ENCODE data around the gene MAPKAP1.

Gene MAPKAP1

DNA sequence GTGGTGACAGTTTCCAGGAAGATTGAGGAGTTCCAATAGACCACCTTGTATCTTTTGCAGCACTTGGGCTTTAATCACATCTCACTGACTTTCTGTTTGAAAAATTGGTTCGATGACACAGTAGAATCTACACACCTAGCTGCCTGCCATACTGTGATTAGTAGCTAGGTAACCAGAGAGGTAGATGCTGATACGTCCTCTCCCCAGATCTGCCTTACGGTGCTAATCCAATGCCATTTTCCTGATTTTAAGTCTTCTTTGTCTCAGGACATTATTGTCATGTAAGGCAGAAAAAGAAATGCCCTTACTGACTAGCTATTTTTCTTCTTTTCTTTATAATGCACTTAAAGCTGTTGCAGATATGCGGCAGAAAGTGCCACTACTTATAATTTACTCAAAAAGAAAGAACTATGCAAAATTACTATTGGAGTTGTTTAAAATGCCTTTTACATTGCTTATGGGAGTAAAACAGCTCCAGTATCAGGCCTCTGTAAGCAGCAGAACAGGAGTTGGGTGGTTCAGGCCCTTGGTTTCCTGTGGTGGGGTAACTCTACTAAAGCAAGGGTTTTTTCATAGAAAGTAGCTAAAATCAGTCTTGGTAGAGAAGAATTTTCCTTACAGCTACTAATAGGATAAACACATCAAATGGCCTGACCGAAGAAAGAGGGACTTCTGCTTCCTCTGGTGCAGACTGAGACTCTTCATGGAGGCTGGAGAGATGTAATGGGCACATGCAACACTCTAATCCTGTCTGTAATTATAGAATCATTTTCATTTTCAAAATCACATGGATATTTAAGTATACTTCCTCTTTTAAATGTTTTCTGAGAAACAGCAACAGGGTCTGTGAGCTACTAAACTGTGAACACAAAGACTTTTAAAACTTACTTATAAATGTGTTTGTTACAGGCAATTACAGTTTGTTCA is 177.2 kb downstream of the MAPKAP1 start:
- no peak for DNase-seq

GRCh38 chr9:125529107-125529506 is 177.9 kb downstream of the MAPKAP1 start:
- DNase-seq: no peak

DNA sequence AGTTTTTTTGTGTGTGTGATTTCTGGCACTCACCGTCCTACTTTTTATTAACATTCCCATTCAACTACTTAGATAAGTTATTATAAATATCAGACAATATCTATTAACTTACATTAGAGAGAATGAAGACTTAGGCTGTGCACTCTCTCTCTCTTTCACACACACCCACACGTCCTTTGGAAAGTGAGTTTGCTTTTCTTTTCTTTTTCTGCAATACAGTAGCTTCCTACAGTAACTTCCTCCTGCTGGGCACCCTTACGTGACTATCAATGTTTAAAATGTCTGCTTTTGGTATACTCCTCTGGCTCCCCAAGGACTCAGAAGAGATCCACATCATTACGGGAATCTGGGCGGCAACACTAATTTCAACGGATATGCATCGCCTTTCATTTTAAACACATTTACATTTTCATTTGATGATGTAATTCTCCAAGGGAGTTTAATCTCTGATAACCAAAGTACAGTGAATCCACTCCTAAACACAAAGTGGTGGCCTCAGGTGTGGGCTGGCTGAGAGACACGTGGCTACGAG is 179.5 kb downstream of the MAPKAP1 start:
- no peak for DNase-seq

- DNase-seq: no peak
Measured at GRCh38 chr9:125525921-125526631, 180.9 kb downstream of the MAPKAP1 start.

DNA sequence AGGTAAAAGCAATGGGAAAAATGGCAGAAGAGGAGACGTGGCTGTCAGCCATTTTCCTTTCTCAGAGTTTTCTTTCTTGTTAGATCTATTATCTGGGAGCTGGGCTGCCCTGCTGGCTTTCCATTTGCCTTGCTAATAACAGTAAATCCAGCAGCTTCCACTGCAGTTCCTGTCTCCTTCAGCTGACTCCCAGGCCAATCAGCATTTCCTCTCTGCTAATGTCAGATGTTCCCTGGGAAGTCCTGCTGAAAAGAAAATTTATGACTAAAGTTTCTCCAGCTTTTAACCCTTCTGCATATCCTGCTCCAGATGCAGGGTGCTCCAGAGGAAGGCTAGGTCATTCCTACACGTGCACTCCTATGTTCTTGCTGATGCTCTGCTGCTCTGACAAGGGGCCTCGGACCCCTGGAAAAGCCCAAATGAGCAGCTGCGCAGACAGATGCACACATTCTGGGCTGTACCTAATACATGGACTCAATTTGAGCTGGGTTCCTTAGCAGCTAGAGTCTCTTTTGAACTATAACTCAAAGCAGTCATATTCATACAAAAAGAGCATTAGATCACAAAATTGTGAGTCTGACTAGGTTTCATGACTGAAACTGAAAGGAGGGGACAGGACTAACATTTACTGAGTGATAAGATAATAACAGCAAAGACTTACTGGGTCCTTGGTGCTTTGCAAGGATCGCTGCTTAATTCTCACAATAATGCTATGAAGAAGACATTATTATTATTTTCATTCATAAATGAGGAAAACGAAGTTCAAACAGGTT is 182.2 kb downstream of the MAPKAP1 start:
- no peak for DNase-seq

- DNase-seq: no peak
Measured at GRCh38 chr9:125523681-125524080, 183.3 kb downstream of the MAPKAP1 start.

GRCh38 chr9:125522328-125522725 is 184.7 kb downstream of the MAPKAP1 start:
- no peak for DNase-seq

GRCh38 chr9:125521462-125522327 is 185.3 kb downstream of the MAPKAP1 start:
- no peak for DNase-seq

DNA sequence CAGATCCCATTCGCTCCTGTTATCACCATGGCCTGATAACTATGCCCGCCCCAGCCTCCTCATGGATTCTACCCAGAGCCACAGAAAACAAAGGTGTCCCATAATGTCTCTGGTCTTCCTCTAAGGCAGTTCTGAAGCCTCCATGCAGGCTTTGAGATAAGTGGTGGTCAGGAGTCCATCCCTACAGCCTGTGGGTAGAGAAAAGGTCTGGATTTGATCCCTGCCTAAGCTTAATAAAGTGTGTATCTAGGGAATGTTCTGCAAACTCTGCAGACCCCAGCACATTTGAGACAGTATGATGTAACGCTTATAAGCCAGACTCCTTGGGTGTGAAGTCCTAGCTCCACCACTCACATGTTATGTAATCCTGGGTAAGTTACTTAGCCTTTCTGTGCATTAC is 187.3 kb downstream of the MAPKAP1 start:
- no peak for DNase-seq

GRCh38 chr9:125517577-125517976 is 189.4 kb downstream of the MAPKAP1 start:
- DNase-seq: no peak

- DNase-seq: no peak
Measured at GRCh38 chr9:125515983-125516940, 190.7 kb downstream of the MAPKAP1 start.

DNA sequence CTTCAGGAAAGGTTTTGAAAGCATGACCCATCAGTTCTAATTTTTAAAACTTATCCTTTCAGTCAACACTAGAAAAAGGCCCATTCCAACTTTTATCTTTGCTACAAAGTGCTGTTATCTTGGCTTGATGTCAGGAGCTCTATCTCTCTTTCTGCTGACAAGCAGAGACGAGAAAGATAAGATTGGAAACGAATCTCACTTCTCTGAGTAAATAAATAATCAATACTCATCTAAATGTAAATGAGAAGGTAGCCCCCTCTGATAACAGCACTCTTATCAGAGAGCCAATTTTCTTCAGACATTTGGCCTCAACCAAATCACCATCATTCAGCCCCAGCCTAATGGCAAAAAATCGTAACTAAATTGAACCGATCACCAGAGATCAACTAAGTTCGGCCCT is 191.7 kb downstream of the MAPKAP1 start:
- no peak for DNase-seq

DNA sequence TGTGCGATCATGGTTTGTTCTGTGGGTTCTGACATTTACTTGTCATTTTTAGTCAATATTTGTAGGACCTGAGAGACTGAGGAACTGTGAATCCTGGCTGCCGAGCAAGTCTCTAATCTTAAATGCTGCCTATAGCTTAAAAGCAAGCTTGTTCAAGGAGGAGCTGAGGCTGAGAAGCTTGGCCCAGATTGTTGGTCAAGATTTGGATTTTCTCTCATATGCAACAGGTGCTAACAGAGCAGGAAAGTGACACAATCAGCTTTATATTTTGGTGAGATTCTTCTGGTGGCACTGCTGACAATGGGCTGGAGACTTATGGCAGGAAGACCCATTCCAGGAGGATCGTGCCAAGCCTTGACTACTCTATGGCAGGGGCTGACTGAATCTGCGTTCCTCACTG is 192.5 kb downstream of the MAPKAP1 start:
- no peak for DNase-seq

DNA sequence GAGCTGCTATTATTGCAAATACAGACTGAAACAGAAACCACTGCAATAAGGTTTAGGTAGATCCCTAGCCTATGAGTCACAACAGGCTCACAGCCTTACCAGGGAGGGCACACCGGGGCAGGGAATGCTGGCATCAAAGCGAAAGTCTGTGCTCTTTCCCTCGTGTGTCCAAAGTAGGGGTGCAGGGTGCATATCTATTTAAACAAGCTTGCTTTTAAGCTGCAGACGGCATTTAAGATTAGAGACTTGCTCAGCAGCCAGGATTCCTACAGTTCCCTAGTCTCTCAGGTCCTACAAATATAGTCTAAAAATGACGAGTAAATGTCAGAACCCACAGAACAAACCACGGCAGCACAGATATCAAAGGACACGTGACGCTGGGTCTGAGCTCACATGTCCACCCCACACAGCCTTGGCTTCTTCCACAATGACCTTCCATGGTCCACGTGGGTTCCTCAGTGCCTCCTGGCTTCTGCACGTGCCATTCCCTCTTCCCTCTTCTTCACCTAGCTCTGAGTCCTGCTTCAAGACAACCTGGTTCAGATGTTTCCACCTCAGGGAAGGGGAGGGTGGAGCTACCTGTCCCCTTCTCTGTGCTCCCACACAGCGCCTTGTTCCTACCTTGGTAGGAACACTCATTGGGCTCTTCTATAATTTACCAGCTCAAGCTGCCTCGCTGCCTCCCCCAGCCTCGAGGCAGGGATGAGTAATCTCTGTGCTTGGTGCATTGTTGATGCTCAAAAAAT is 193.2 kb downstream of the MAPKAP1 start:
- DNase-seq: no peak

DNA sequence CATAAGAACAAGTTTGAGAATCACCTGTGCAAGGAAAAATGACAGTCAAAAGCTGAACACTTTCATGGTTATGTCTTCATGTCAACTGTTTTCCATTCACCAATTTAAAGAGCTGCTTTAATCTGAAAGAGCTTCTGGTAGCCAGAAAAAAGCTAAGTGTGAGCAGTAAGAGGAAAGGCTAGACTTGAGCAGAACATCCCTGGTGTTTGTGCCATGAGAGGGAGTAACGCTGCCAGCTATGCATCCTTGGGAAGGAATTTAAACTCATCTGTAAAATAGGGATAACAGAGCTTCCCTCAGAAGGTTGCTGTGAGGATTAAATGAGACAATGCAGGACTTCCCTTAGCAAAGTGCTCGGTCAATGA is 193.7 kb downstream of the MAPKAP1 start:
- DNase-seq: no peak

- DNase-seq: no peak
Measured at GRCh38 chr9:125511789-125512660, 195.0 kb downstream of the MAPKAP1 start.

DNA sequence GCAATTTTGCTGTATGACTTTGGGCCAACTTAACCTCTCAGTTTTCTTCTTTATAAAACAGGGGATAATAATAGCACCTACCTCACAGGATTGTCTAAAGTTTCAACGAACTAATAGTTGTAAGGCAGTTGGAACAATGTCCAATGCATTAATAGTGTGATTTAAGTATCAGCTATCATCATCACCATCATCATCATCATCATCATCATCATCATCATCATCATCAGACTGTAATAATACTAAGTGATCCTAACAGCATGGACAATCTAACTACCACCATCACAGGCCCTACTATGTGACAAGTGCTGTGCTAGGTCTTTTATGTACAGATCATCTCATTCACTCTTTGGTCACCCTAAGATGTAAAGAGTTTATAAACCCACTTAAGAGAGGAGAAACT is 196.0 kb downstream of the MAPKAP1 start:
- no peak for DNase-seq

DNA sequence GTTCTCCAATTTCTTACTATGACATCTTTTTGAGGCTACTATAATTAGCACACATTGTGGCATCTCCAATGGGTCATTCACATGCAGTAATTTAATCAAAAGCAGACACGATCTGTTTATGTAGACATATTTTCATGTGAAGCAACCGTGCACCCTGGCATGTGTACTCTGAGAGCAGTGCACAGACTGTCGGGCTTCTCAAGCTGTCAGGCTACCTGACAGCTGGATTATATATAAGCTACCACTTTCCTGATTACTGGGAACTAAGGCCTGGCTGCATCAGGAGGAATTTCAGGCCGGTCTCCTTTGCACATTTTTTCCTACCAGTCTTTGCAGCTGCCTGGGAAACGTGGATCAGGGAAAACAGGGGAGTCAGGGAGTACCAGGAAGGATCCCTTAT is 197.5 kb downstream of the MAPKAP1 start:
- DNase-seq: no peak

DNA sequence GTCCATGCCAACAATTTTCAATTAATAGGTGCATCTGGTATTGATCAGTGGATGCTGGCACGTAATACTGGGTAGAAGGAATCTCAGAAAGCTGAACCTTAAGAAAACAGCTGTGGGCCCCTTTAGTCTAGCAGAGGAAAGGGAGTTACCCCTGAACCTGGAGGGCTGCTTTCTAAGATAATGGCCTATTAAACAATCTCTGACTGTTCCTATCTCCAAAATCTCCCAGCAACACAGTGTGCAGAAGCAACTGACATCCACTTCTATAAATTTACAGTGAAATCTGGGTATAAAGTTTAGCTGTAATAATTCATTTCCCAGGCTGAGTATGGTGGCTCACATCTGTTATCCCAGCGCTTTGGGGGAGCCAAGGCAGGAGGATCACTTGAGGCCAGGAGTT is 198.8 kb downstream of the MAPKAP1 start:
- DNase-seq: no peak
